Gastroesophageal sphincter (tissue), 4 donors: Measurements from ENCODE around the gene RALGAPB. TPM values are rescaled to one million over a fixed set of nuclear protein-coding genes. Genes with fewer than 3 reads are reported as not detected.

Experiments
- ATAC-seq: fragments of 150-250 bp; one replicate; pipeline ENCODE4 v1.9.1; 2016; ENCODE audit warnings: mild to moderate bottlenecking, moderate library complexity
- H3K27ac ChIP-seq, 4 donors: fragments of 200-600 bp; sonication (generic) in 3 of 4; 1 replicate in 3 of 4; 2 replicates in 1 of 4; pipeline ENCODE4 v1.5.1; 2016 to 2019
- H3K27me3 ChIP-seq: fragments of 200-600 bp; sonication (generic); one replicate; pipeline ENCODE4 v1.5.1; 2019
- H3K36me3 ChIP-seq, 2 donors: fragments of 200-600 bp; sonication (generic); one replicate each; pipeline ENCODE4 v1.5.1; 2019; ENCODE audit warnings: control low read depth in 1 of 2
- H3K4me1 ChIP-seq, 3 donors: fragments of 200-600 bp; sonication (generic); 1 replicate in 2 of 3; 2 replicates in 1 of 3; pipeline ENCODE4 v1.5.1; 2016 to 2019; ENCODE audit warnings: control low read depth in 2 of 3
- H3K4me3 ChIP-seq, 2 donors: fragments of 200-600 bp; sonication (generic); one replicate each; pipeline ENCODE4 v1.5.1; 2019; ENCODE audit warnings: mild to moderate bottlenecking in 1 of 2, moderate library complexity in 1 of 2
- H3K9me3 ChIP-seq, 3 donors: fragments of 200-600 bp; sonication (generic); one replicate each; pipeline ENCODE4 v1.5.1; 2017 to 2019; ENCODE audit warnings: control low read depth in 2 of 3
- CTCF ChIP-seq, 4 experiments: fragments of 200-600 bp in 2 of 4; fragments of 450-650 bp in 2 of 4; sonication (generic) in 1 of 4; IDR thresholded peaks; one replicate each; pipeline ENCODE4 v1.5.1; 2017 to 2019; ENCODE audit warnings: antibody characterized with exemption in 4 of 4, mild to moderate bottlenecking in 2 of 4, moderate library complexity in 2 of 4
- EP300 ChIP-seq: sonication (generic); formaldehyde crosslinking; IDR thresholded peaks from one replicate; pipeline ENCODE4 v1.6.1; 2017; ENCODE audit warnings: antibody characterized with exemption, mild to moderate bottlenecking
- POLR2A ChIP-seq, 2 donors: fragments of 450-650 bp; IDR thresholded peaks; one replicate each; pipeline ENCODE4 v1.6.1; 2017; ENCODE audit warnings: antibody characterized with exemption in 2 of 2, mild to moderate bottlenecking in 2 of 2, moderate library complexity in 1 of 2
- POLR2AphosphoS5 ChIP-seq: sonication (generic); formaldehyde crosslinking; IDR thresholded peaks from one replicate; pipeline ENCODE4 v1.6.1; 2017; ENCODE audit warnings: antibody characterized with exemption
- WGBS, 2 donors: methylation state at CpG; one replicate each; pipeline ENCODE4 v1.1.5; 2018; ENCODE audit warnings: low coverage in 1 of 2; 5-methylcytosine and 5-hydroxymethylcytosine counted together
- total RNA-seq, 4 donors: library from RNA; depleted of rRNA; stranded (reverse); fragments of >200 nt; gene quantifications; one replicate each; pipeline ENCODE4 v1.1.0, GENCODE V29; 2016

The RALGAPB gene
- total RNA-seq, 4 donors from 2014 or later, result 26.0 to 42.3 (median 36.0) TPM

- no peaks in the 10 kb centered on the region for H3K9me3 ChIP-seq
- no peak overlapping the region for H3K4me3 ChIP-seq
- no peak for ATAC-seq
- peaks cover 0 to 7% of the 10 kb centered on the region in 2 donors for H3K36me3 ChIP-seq
- 60 to 83% methylated on average over 1 to 2 of the region's 2 CpGs for WGBS, 2 donors
- no peaks in the 10 kb centered on the region for H3K27me3 ChIP-seq
- TF ChIP-seq POLR2AphosphoS5, result no peak
- H3K27ac ChIP-seq, result no peak overlapping the region
- peaks cover 0 to 28% (median 0%) of the 10 kb centered on the region in 3 donors for H3K4me1 ChIP-seq
Observed at GRCh38 chr20:38479596-38479995, 7.0 kb downstream of the RALGAPB start.

GRCh38 chr20:38485041-38485440 lies 12.4 kb downstream of the RALGAPB start:
- TF ChIP-seq POLR2AphosphoS5 (no peak), EP300 (no peak), CTCF (IDR thresholded peaks at IDR 0.05) (no peak), POLR2A (IDR thresholded peaks at IDR 0.05) (no peak)
- Histone ChIP-seq H3K27ac (no peak overlapping the region), H3K27me3 (no peaks in the 10 kb centered on the region), H3K9me3 (no peaks in the 10 kb centered on the region), H3K4me3 (no peak overlapping the region), H3K4me1 (no peaks in the 10 kb centered on the region), H3K36me3 (peaks cover 0 to 29% of the 10 kb centered on the region in 2 donors)
- no peak for ATAC-seq

GRCh38 chr20:38489181-38489580 lies 16.5 kb downstream of the RALGAPB start:
- WGBS, 2 donors, result 80 to 87% methylated on average over 1 to 3 of the region's 3 CpGs
- no peak for ATAC-seq
- peaks cover 0 to 55% of the 10 kb centered on the region in 2 donors for H3K36me3 ChIP-seq

GRCh38 chr20:38497246-38497935 lies 24.7 kb downstream of the RALGAPB start:
- Histone ChIP-seq H3K4me3 (no peak overlapping the region), H3K4me1 (peaks cover 0 to 6% (median 0%) of the 10 kb centered on the region in 3 donors), H3K36me3 (peaks cover 10 to 86% of the 10 kb centered on the region in 2 donors), H3K27me3 (no peaks in the 10 kb centered on the region), H3K27ac (no peak overlapping the region), H3K9me3 (no peaks in the 10 kb centered on the region)
- ATAC-seq, result no peak
- TF ChIP-seq POLR2AphosphoS5 (no peak), EP300 (no peak)
- 88 to 89% methylated on average over 4 to 7 of the region's 8 CpGs for WGBS, 2 donors

More at GRCh38 chr20:38489181-38489580, 16.5 kb downstream of the RALGAPB start:
- H3K27me3 ChIP-seq, result no peaks in the 10 kb centered on the region
- H3K4me1 ChIP-seq, result no peaks in the 10 kb centered on the region
- H3K9me3 ChIP-seq, result no peaks in the 10 kb centered on the region
- no peak overlapping the region for H3K4me3 ChIP-seq
- TF ChIP-seq POLR2A (IDR thresholded peaks at IDR 0.05) (no peak), EP300 (no peak), CTCF (IDR thresholded peaks at IDR 0.05) (no peak), POLR2AphosphoS5 (no peak)
- H3K27ac ChIP-seq, result no peak overlapping the region

DNA sequence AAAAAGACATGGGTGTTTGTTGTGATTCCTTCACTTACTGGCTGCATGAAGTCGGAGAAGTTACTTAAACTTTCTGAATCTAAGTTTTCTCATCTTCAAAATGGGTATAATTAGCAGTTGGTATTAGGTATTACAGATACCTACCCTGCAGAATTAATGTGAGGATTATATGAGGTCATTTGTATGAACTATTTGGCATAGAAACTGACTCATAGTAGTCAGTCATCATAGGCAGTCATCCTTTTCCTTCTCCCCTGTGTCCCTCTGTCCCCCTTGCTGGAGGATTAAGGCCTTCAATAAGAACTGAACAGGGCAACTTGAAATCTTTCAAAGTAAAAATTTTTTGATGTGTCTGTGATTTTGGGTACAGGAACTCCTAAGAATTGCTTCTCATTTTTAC lies 26.3 kb downstream of the RALGAPB start:
- TF ChIP-seq EP300 (no peak), POLR2A (IDR thresholded peaks at IDR 0.05) (no peak), POLR2AphosphoS5 (no peak), CTCF (IDR thresholded peaks at IDR 0.05) (no peak)
- no peak for ATAC-seq
- Histone ChIP-seq H3K36me3 (peaks cover 10 to 89% of the 10 kb centered on the region in 2 donors), H3K27me3 (no peaks in the 10 kb centered on the region), H3K4me3 (no peak overlapping the region), H3K27ac (no peak overlapping the region), H3K9me3 (no peaks in the 10 kb centered on the region), H3K4me1 (peaks cover 0 to 6% (median 0%) of the 10 kb centered on the region in 3 donors)
- WGBS, 2 donors, result 100% methylated on average over 1 of the region's 1 CpG; no CpG with 5 or more reads in 1 of the 2 donors

DNA sequence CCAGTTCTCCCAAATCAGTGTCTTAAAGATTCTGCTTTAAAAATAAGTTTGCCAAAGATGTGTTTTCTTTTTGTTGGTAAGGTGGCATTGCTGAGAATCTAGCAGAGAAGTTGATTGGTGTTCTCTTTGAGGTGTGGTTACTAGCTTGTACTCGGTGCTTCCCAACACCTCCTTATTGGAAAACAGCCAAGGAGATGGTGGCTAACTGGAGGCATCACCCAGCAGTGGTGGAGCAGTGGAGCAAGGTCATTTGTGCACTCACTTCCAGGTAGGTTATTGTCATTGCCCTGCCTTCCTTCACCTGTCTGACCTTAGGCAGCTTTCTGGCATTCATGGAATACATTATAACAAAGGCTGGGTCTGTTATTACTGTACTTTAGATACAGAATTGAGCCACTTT lies 26.7 kb downstream of the RALGAPB start:
- Histone ChIP-seq H3K36me3 (peaks cover 10 to 89% of the 10 kb centered on the region in 2 donors), H3K27ac (no peak overlapping the region), H3K4me3 (no peak overlapping the region), H3K9me3 (no peaks in the 10 kb centered on the region), H3K27me3 (no peaks in the 10 kb centered on the region), H3K4me1 (peaks cover 0 to 6% (median 0%) of the 10 kb centered on the region in 3 donors)
- no peak for ATAC-seq
- no peak for TF ChIP-seq POLR2AphosphoS5
- TF ChIP-seq CTCF (IDR thresholded peaks at IDR 0.05), result no peak
- no peak for TF ChIP-seq POLR2A (IDR thresholded peaks at IDR 0.05)
- no peak for TF ChIP-seq EP300
- 60% methylated on average over 1 of the region's 1 CpG for WGBS, 2 donors
